Smooth muscle cell of trachea (primary cell): ENCODE data around the gene OR5H14. TPM values are rescaled to one million over a fixed set of nuclear protein-coding genes. Genes with fewer than 3 reads are reported as not detected.

Experiments used
- total RNA-seq: library from RNA; depleted of rRNA; stranded (reverse); fragments of >200 nt; gene quantifications from 2 replicates; pipeline ENCODE4 v1.2.1, GENCODE V29; 2014

The OR5H14 gene
- not detected in 2 replicates for total RNA-seq

GRCh38 chr3:98147179-98147578 lies at the start of gene OR5H14:
OR5H14 (plus strand) TSS chr3:98147479; CDS start chr3:98149386, 1,907 bp downstream.

GRCh38 chr3:98130421-98130820 lies 16.9 kb upstream of the OR5H14 start, which contains the start of gene OR5H1:
OR5H1 (plus strand) TSS chr3:98130721; CDS start chr3:98132698, 1,977 bp downstream.

DNA sequence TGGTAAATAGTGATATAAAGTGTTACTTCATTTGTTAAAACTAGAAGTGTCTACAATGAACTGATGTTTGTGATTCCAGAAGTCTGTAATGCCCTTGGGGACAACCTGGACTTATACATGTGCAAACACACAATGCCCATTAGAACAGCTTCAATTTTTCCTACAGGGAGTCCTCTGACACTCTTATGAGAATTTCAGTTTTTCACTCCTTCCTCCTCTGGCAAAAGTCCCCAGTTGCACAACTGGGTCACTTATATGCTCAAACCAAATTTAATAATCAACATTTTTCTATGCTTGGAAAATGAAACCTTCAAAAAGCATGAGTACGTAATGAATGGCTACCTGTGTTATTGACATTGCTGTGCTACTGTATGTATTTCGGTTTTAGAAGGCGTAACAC lies 19.1 kb downstream of the OR5H14 start, which contains the start of gene OR5H15:
TSS of gene OR5H15 (plus strand) at position 301 of the 400 bp plus-strand sequence. CDS start 2,004 bp downstream, outside the sequence.

Other genes with a start within 250 kb of the OR5H14 start
- 33.3 and 38.9 TPM in 2 replicates for gene RIOX2, start 175.0 kb upstream of the OR5H14 start, total RNA-seq
- gene GABRR3, start 112.2 kb upstream of the OR5H14 start, total RNA-seq: not detected in 2 replicates
- gene OR5AC2, start 60.3 kb upstream of the OR5H14 start, total RNA-seq: not detected in 2 replicates
- not detected in 2 replicates for gene OR5H1, start 16.8 kb upstream of the OR5H14 start, total RNA-seq
- gene OR5H15, start 19.2 kb downstream of the OR5H14 start, total RNA-seq: not detected in 2 replicates
- gene OR5H6, start 116.8 kb downstream of the OR5H14 start, total RNA-seq: not detected in 2 replicates
- not detected in 2 replicates for gene OR5H2, start 135.0 kb downstream of the OR5H14 start, total RNA-seq
- not detected in 2 replicates for gene OR5K4, start 206.4 kb downstream of the OR5H14 start, total RNA-seq
- gene OR5K3, start 243.2 kb downstream of the OR5H14 start, total RNA-seq: not detected in 2 replicates